ENCODE data around the gene PUS1. TPM values are rescaled to one million over a fixed set of nuclear protein-coding genes. Genes with fewer than 3 reads are reported as not detected.
"Not testable (repeated sequence)": the region's sequence is repeated elsewhere in the genome, so short reads cannot be mapped to it uniquely, and the experiment has no call there.

Gene PUS1
- total RNA-seq, 2 donors from 2014 or later: 37.3 to 53.4 TPM

- Mint-ChIP-seq H3K9me3 (no peaks in the 10 kb centered on the region), H3K27me3 (ENCODE audit: low read depth) (no peaks in the 10 kb centered on the region), H3K27ac (peak overlapping the region; percentile 38)
These were observed 30.0 kb downstream of the PUS1 start for GRCh38 chr12:131959116-131959515.

GRCh38 chr12:131959641-131960589 lies 30.8 kb downstream of the PUS1 start:
- H3K4me1 Mint-ChIP-seq (ENCODE audit: low read depth): peaks cover 68% of the 10 kb centered on the region
- H3K9me3 Mint-ChIP-seq: no peaks in the 10 kb centered on the region
- ATAC-seq (replicated peaks in 1 of 2) (no peak), DNase-seq (no peak)
- no peaks in the 10 kb centered on the region for H3K27me3 Mint-ChIP-seq (ENCODE audit: low read depth)
- H3K4me3 Mint-ChIP-seq: no peak overlapping the region
- peak overlapping the region; percentile 38 for H3K27ac Mint-ChIP-seq
- H3K36me3 Mint-ChIP-seq (ENCODE audit: insufficient read depth in 2 of 2): peaks cover 0 to 4% of the 10 kb centered on the region in 2 donors

More at GRCh38 chr12:131959116-131959515, 30.0 kb downstream of the PUS1 start:
- Mint-ChIP-seq H3K36me3 (ENCODE audit: insufficient read depth in 2 of 2) (peaks cover 0 to 4% of the 10 kb centered on the region in 2 donors), H3K4me3 (no peak overlapping the region), H3K4me1 (ENCODE audit: low read depth) (peaks cover 71% of the 10 kb centered on the region)
- ATAC-seq (replicated peaks in 1 of 2) (no peak), DNase-seq (no peak)

GRCh38 chr12:131960590-131961325 lies 31.7 kb downstream of the PUS1 start:
- ATAC-seq (replicated peaks in 1 of 2); DNase-seq; H3K4me3 Mint-ChIP-seq; H3K27ac Mint-ChIP-seq; H3K27me3 Mint-ChIP-seq (ENCODE audit: low read depth); H3K9me3 Mint-ChIP-seq; H3K36me3 Mint-ChIP-seq (ENCODE audit: insufficient read depth in 2 of 2): not testable (repeated sequence)
- H3K4me1 Mint-ChIP-seq (ENCODE audit: low read depth): peaks cover 71% of the 10 kb centered on the region

GRCh38 chr12:131961328-131961727 lies 32.3 kb downstream of the PUS1 start:
- not testable (repeated sequence) for H3K9me3 Mint-ChIP-seq; H3K27ac Mint-ChIP-seq; H3K4me3 Mint-ChIP-seq; DNase-seq; H3K36me3 Mint-ChIP-seq (ENCODE audit: insufficient read depth in 2 of 2); ATAC-seq (replicated peaks in 1 of 2); H3K27me3 Mint-ChIP-seq (ENCODE audit: low read depth)
- peaks cover 66% of the 10 kb centered on the region for H3K4me1 Mint-ChIP-seq (ENCODE audit: low read depth)

DNA sequence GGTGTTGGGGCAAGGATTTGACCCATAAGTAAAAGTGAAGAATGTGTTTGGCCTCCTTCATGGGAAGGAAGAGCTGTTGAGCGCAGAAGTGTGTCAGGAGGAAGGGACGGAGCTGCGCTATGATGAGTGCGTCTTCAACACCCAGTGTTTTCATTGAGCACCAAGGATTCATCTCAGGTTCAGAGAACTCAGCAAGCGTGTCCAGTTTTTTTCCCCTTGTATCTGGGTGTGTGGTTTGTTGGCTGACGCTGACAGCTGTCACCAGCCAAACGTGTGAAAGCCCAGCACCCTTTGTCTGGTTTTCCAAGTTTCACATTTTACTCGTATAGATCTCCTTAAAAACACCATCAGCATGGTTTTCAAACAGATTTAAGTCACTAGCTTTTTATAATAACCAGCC lies 33.0 kb downstream of the PUS1 start:
- peak overlapping the region; percentile 85 for H3K27ac Mint-ChIP-seq
- peaks cover 0 to 6% of the 10 kb centered on the region in 2 donors for H3K36me3 Mint-ChIP-seq (ENCODE audit: insufficient read depth in 2 of 2)
- no peak overlapping the region for H3K4me3 Mint-ChIP-seq
- H3K9me3 Mint-ChIP-seq: no peaks in the 10 kb centered on the region
- H3K27me3 Mint-ChIP-seq (ENCODE audit: low read depth): no peaks in the 10 kb centered on the region
- no peak for DNase-seq
- no peak for ATAC-seq (replicated peaks in 1 of 2)
- peaks cover 58% of the 10 kb centered on the region for H3K4me1 Mint-ChIP-seq (ENCODE audit: low read depth)

DNA sequence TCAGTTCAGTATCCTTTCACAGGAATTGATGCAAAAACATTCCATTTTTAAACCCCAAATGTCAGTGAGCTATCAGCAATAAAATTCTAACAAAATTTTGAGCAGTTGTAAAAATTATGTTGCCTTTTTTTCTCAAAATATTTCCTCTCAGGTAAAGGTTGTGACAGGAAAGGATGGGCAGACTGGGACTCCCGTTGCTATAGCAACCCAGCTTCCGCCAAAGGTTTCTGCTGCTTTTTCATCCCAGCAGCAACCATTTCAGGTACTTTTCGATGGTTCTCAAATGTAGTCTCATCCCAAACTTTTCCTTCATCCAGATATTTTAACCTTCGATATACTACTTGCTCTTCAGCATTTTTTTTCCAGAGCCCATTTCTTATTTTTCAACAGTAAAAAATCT lies 34.3 kb downstream of the PUS1 start:
- ATAC-seq (replicated peaks in 1 of 2): no peak
- H3K4me1 Mint-ChIP-seq (ENCODE audit: low read depth): peaks cover 58% of the 10 kb centered on the region
- H3K36me3 Mint-ChIP-seq (ENCODE audit: insufficient read depth in 2 of 2): peaks cover 2 to 10% of the 10 kb centered on the region in 2 donors
- H3K27me3 Mint-ChIP-seq (ENCODE audit: low read depth): no peaks in the 10 kb centered on the region
- H3K27ac Mint-ChIP-seq: peak overlapping the region; percentile 84
- no peak for DNase-seq
- H3K4me3 Mint-ChIP-seq: peak overlapping the region; percentile 10 to 34
- H3K9me3 Mint-ChIP-seq: no peaks in the 10 kb centered on the region

- Mint-ChIP-seq H3K27ac (peak overlapping the region; percentile 47), H3K27me3 (ENCODE audit: low read depth) (no peaks in the 10 kb centered on the region), H3K4me1 (ENCODE audit: low read depth) (peaks cover 47% of the 10 kb centered on the region), H3K9me3 (no peaks in the 10 kb centered on the region), H3K4me3 (no peak overlapping the region), H3K36me3 (ENCODE audit: insufficient read depth in 2 of 2) (peaks cover 3 to 11% of the 10 kb centered on the region in 2 donors)
- DNase-seq (no peak), ATAC-seq (replicated peaks in 1 of 2) (no peak)
These were observed 36.0 kb downstream of the PUS1 start for GRCh38 chr12:131965073-131965472.

DNA sequence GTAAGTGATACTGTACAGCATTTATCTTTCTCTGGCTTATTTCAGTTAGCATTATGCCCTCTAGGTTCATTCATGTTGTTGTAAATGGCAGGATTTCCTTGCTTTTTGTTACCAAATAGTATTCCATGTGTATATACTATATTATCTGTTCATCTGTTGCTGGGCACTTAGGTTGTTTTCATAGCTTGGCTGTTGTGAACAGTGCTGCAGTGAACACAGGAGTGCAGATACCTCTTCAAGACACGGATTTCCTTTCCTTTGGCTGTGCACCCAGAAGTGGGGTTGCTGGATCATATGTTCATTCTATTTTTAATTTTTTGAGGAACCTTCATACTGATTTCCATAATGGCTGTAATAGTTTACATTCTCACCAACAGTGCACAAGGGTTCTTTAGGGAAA lies 42.1 kb downstream of the PUS1 start:
- H3K4me3 Mint-ChIP-seq: no peak overlapping the region
- ATAC-seq (replicated peaks in 1 of 2) (no peak), DNase-seq (no peak)
- H3K27me3 Mint-ChIP-seq (ENCODE audit: low read depth): no peaks in the 10 kb centered on the region
- peaks cover 3 to 9% of the 10 kb centered on the region in 2 donors for H3K36me3 Mint-ChIP-seq (ENCODE audit: insufficient read depth in 2 of 2)
- no peak overlapping the region for H3K27ac Mint-ChIP-seq
- H3K4me1 Mint-ChIP-seq (ENCODE audit: low read depth): peaks cover 21% of the 10 kb centered on the region
- no peaks in the 10 kb centered on the region for H3K9me3 Mint-ChIP-seq

DNA sequence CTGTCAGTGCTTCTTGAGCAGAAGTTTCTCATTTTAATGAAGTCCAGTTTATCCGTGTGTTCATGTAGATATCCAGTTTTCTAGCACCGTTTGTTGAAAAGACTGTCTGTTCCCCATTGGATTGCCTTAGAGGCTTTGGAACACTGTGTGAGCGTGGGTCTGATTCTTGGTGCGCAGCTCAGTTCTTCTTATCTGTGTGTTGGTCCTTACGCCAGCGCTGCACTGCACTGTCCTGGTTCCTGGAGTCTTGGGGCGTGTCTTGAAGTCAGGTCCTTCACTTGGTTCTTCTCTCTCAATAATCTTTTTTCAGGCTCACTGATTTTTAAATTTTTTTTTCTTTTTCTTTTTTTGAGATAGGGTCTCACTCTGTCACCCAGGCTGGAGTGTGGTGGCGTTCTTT lies 46.2 kb downstream of the PUS1 start:
- no peaks in the 10 kb centered on the region for H3K9me3 Mint-ChIP-seq
- DNase-seq (no peak), ATAC-seq (replicated peaks in 1 of 2) (no peak)
- H3K27me3 Mint-ChIP-seq (ENCODE audit: low read depth): no peaks in the 10 kb centered on the region
- H3K4me1 Mint-ChIP-seq (ENCODE audit: low read depth): peaks cover 7% of the 10 kb centered on the region
- H3K36me3 Mint-ChIP-seq (ENCODE audit: insufficient read depth in 2 of 2): peaks cover 0 to 6% of the 10 kb centered on the region in 2 donors
- no peak overlapping the region for H3K4me3 Mint-ChIP-seq
- H3K27ac Mint-ChIP-seq: no peak overlapping the region

DNA sequence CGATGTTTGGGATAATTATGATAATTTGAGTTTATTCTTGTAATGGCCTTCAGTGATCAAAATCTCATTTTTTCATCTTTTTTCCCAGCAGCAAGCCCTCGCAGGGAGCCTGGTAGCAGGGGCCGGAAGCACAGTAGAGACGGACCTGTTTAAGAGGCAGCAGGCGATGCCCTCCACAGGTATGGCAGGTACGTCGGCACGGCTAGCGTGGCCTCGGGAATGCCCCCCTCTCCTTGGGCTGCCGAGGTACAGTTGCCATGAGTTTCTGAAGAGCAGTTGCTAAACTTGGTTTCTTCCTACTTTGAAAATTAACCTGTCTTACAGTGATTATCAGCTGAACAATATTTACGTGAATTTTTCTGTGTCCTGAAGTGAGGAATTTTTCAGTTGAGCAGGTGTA lies 50.5 kb downstream of the PUS1 start:
- ATAC-seq (replicated peaks in 1 of 2): no peak
- H3K36me3 Mint-ChIP-seq (ENCODE audit: insufficient read depth in 2 of 2): peaks cover 0 to 7% of the 10 kb centered on the region in 2 donors

GRCh38 chr12:131980263-131980662 lies 51.2 kb downstream of the PUS1 start:
- Mint-ChIP-seq H3K9me3 (no peaks in the 10 kb centered on the region), H3K27ac (no peak overlapping the region), H3K4me3 (no peak overlapping the region), H3K36me3 (ENCODE audit: insufficient read depth in 2 of 2) (peaks cover 0 to 7% of the 10 kb centered on the region in 2 donors), H3K27me3 (ENCODE audit: low read depth) (no peaks in the 10 kb centered on the region), H3K4me1 (ENCODE audit: low read depth) (no peaks in the 10 kb centered on the region)
- ATAC-seq (replicated peaks in 1 of 2): no peak
- no peak for DNase-seq

More for the DNA sequence above, 50.5 kb downstream of the PUS1 start:
- no peaks in the 10 kb centered on the region for H3K4me1 Mint-ChIP-seq (ENCODE audit: low read depth)
- no peak overlapping the region for H3K4me3 Mint-ChIP-seq
- H3K9me3 Mint-ChIP-seq: no peaks in the 10 kb centered on the region
- no peak for DNase-seq
- H3K27me3 Mint-ChIP-seq (ENCODE audit: low read depth): no peaks in the 10 kb centered on the region
- H3K27ac Mint-ChIP-seq: no peak overlapping the region

GRCh38 chr12:131981388-131981787 lies 52.3 kb downstream of the PUS1 start:
- ATAC-seq (replicated peaks in 1 of 2) (no peak), DNase-seq (no peak)
- Mint-ChIP-seq H3K27ac (no peak overlapping the region), H3K27me3 (ENCODE audit: low read depth) (no peaks in the 10 kb centered on the region), H3K36me3 (ENCODE audit: insufficient read depth in 2 of 2) (peaks cover 0 to 6% of the 10 kb centered on the region in 2 donors), H3K4me3 (no peak overlapping the region), H3K4me1 (ENCODE audit: low read depth) (no peaks in the 10 kb centered on the region), H3K9me3 (no peaks in the 10 kb centered on the region)

DNA sequence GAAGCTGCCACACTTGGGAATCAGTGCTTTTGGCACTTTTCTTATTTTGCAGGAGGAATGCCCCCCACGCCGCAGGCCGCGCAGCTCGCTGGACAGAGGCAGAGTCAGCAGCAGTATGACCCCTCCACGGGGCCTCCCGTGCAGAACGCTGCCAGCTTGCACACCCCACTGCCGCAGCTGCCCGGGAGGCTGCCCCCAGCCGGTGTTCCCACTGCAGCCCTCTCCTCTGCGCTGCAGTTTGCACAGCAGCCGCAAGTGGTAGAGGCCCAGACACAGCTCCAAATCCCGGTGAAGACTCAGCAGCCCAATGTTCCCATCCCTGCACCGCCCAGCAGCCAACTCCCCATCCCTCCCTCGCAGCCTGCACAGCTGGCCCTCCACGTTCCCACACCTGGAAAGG lies 53.0 kb downstream of the PUS1 start:
- no peaks in the 10 kb centered on the region for H3K9me3 Mint-ChIP-seq
- no peaks in the 10 kb centered on the region for H3K4me1 Mint-ChIP-seq (ENCODE audit: low read depth)
- H3K36me3 Mint-ChIP-seq (ENCODE audit: insufficient read depth in 2 of 2): peaks cover 0 to 8% of the 10 kb centered on the region in 2 donors
- no peaks in the 10 kb centered on the region for H3K27me3 Mint-ChIP-seq (ENCODE audit: low read depth)
- ATAC-seq (replicated peaks in 1 of 2) (no peak), DNase-seq (no peak)
- H3K4me3 Mint-ChIP-seq: no peak overlapping the region
- H3K27ac Mint-ChIP-seq: no peak overlapping the region
